ENCODE data around the gene NGFR.
A peak's percentile ranks its signal among the peaks of the same experiment; 100 is the strongest.

Gene NGFR

DNA sequence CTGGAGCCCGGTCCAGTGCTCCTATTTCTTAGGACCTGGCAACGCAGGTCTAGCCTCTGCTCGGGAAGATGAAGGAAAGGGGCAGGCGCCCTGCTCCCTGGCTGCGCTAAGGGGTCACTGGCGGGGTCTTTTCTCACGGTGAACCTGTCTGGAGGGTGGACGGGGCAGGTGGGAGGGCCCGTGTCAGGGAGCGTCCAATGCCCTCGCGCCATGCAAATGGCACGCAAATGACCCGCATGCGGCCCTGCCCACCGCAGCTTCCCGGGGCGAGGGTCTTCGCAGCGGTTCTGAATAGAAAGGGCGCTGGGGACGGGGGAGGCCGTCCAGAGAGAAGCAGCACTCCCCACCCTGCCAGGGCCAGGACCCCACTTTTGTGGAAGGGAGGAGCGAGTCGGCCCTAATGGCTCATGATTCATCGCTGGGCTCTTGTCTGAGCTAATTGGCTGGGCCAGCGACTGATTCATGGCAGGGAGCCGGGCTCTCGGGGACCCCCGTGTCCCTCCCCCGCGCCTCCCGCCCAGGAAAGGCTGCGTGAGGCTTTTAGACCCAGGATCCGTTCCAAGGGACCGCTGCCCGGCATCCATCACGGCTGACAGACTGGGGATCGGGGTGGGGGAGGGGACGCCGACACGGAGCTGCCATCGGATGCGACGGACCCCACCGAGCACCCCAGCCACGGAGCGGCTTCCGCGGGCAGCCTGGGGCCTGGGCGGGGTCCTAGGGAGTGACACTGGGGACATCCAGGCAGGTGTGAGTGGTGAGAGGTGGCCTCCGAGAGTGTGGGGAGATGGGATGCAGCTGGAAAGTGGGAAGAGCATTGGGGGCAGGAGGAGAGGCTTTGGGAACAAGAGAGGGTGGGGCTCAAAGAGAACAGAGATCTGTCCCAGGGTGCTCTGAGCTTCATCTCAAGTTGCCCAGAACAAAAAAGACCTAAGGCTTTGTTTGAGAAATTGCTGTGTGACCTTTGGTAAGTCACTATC lies 25.0 kb upstream of the NGFR start:
- no peak for DNase-seq (ENCODE audit: low read depth)

DNA sequence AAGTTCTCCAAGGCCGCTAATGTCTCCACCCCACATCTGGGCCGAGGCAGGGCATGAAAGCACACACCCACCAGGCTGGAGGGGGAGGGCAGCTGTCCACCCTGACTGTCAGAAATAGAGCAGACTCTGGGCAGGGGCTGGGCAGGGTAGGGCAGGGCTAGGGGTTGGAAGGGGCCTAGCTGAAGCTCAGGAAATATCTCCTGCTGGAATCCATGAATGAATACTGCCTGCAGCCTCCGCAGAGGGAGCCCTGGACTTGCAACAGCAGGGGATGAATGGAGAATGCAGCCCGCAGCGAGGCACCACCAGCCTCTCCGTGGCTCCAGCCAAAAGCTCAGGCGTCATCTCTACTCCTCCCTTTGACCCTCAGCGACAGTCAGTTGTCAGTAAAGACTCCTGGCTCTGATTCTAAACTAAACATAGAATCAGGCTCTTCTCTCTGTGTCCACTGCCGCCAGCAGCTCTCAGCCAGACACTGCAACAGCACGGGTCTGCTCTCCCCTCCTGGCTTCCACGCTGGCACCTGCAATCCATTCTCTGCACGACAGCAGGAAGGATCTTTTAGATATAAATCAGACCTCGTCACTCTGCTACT lies 23.9 kb upstream of the NGFR start:
- no peak for DNase-seq (ENCODE audit: low read depth)

DNA sequence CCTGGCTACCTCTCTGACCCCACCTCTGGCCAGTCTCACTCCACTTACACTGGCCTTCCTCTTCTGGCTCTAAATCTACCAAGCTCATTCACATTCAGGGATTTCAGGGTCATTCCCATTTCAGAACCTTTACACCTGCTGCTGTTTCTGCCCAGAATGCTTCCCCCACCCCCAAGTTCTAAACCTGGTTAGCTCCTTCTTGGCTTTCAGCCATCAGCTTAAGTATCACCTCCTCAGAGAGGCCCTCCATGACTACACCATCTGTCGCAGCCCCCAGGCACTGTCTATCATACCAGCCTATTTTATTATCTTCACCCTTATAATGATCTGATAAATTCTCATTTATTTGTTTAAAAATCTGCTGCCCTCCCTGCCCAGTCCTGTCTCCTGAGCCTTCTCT lies 23.3 kb upstream of the NGFR start:
- no peak for DNase-seq (ENCODE audit: low read depth)

DNA sequence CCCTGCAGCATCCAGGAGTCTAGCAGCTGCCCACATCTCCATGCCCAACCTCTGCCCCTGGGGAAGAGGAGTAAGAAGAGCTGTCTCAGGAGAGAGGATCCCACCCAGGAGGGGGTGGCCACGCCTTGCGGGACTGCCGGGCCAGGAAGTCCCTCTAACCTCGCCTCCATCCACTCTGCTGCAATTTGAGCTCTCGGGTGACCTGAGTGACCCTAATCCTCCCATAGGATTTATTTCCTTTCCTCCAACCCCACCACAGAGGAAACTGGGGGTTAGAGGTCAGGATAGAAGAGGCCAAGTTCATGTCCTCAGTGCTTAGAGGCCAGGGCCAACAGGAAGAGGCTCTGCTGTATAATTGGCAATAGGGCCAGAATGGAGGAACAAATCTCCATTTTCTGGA lies 22.6 kb upstream of the NGFR start:
- no peak for DNase-seq (ENCODE audit: low read depth)

DNA sequence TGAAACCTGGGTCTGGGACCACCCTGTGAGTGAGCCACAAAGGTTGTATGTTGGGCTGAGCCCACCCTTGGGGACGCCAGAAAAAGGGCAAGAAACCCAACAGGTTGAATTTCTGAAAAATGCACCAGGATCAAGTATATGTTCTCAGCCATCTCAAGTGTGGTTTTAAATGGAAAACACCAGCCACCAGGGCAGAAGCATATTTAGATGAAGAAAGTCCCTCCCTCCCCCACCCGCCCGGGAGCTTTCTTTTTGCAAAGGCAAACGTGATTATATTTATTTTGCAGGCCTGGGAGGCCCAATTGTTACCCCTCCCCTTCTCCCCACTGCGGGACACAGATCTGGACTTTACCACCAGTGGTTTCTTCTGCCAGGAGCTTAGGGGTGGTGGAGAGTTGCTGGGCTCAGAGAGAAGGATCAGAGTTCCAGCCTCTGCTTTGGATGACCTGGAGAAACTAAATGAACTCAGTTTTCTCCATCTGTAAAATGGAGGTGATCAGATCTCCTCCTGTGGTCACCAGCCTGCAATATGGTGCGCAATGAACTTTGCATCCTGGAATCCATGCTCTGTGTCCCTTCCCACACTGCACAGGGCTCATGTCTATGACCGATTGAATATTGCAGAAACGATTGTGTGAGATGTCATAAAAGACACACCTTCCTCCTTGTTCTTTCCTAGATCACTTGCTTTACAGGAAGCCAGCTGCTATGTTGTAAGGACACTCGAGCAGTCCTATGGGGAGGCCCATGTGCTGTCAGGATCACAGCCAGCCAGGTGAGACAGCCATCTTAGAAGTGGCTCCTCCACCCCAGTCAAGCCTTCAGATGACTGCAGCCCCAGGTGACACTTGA lies 21.0 kb upstream of the NGFR start:
- DNase-seq (ENCODE audit: low read depth) = no peak

DNA sequence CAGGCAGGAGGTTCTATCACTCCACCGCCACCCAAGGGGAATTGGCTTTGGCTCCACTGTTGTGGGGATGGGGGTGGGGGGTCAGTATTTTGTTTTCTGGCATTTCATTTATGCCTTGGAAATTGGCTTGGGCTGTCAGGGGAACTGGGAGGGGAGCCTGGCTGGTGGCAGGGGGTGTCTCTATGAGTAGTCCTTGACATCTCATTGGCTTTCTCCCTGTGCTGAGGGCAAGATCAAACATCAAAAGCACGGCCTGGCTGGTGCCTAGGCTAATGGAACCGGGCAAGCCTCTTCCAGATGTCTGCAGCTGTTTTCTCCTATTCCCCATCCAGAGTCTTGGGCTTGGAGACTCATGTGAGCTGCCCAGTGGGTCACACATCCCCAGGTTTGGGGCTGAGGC lies 17.4 kb upstream of the NGFR start:
- no peak for DNase-seq (ENCODE audit: low read depth)

DNA sequence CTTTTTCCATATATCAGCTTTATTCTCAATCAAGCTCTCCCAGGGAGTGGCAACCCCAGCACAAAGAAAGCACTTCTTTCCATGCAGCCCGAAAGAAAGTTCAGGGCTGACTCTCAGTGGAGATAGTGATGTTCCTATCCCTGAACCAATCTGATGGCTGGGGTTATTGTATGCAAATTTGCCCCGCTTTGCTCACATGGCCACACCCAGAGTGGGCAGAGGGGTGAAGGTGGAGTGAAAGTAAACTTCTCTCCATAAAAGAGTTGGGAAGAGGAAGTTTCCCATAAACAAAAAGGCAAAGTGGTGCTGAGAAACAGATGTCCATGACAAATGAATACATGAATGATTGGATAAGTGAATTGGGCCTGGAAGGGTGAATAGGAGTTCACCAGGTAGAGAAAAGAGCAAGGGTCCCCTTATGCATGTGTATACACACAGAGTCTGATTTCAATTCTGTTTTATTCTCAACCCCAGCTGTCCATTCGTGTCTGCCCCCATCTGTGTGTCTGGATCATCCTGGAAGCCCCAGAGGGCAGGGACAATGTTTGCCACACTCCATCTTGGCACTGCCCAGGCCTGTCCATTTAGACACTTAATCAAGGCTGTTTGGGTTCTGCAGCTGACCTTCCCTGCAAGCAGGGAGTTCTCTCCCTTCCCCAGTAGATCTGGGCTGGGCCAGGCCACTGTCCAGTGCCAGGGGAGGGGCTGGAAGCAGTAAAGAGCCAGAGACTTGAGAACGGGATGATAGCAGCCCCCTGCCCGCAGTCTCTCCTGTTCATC lies 14.1 kb upstream of the NGFR start:
- no peak for DNase-seq (ENCODE audit: low read depth)

DNA sequence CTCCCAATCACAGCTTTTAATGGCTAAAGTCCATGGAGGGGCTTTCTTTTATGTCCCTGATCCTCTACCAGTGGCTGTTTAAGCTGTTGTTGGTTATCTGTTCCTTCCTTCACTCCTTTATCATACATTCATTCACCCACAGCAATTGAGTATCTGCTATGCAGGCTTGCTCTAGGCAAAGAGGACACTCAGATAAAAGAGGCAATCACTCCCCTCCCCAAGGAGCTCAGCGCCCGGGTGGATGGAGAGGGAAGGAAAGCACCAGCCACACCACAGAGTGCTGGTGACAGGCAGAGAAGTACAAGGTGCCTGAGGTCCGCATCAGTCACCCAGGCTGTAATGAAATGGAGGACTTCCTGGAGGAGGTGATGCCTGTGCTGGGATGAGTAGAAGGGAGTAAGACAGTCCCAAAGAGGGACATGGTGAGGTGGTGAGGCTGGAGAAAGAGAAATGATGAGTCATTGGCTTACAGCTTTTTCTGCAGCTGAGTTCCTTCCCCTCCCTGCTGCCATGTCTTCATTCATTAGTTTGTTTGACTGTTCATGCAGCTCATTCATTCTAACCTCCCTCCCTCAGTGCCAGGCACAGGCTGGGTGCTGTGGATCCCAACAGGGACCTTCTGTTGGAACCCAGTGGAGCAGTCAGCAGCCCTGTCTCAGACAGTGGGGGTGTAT lies 12.8 kb upstream of the NGFR start:
- DNase-seq (ENCODE audit: low read depth) = no peak

DNA sequence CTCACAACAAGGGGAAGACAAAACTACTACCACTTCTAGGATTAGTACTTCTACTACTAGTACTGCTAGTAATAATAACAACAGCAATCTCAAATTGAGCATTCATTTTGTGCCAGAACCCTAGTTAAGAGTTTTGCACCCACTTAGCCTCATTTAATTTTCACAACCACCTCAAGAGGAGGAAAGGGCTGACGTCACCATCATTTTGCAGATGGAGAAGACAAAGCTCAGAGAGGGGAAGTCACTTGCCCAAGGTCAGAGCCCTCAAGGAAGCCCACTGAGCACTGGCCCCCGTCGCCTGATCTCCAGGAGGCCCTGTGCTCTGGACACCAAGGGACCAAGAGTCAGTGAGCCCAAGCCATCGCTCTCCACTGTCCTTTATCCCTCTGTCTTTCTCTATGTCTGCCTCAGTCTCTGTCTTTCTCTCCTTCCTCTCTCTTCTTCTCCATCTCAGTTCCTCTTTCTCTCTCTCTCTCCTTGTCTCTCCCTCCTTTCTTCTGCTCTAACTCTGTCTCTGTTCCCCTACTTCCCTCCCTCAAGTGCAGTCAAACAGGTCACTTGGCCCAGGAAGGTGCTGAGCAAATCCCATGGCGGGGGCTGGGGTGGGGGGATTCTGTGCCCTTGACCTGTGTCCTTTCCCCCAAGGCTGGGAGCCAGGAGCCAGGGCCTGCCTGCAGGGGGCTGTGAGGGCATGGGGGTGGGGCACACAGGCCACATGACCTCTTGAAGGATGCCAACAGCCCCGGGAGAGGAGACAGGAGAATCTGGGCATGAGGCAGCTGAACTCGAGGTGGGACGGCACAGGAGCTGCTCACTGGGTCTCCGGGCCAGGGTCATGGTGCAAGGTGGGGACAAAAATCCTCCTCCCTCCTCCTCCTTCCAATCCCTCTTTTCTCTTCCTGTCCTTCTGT lies 11.2 kb upstream of the NGFR start:
- DNase-seq (ENCODE audit: low read depth) = no peak

DNA sequence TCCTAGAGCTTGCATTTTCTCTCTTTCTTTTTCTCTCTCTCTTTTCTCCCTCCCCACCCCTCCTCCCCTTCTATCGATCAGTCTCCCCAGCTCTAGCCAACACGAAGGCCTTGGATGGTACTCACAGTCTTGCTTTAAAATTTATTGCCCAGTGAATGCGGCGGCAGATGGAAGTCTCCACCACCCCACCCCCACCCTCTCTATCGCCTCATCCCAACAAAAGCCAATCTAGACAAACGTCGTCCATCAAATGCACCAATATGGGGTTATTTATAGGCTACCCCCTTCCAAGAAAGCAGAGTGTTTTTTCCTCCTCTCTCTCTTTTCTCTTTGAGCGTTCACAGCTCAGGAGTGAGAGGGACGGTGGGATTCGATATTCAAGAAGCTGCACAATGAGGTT lies 10.5 kb upstream of the NGFR start:
- no peak for DNase-seq (ENCODE audit: low read depth)

DNA sequence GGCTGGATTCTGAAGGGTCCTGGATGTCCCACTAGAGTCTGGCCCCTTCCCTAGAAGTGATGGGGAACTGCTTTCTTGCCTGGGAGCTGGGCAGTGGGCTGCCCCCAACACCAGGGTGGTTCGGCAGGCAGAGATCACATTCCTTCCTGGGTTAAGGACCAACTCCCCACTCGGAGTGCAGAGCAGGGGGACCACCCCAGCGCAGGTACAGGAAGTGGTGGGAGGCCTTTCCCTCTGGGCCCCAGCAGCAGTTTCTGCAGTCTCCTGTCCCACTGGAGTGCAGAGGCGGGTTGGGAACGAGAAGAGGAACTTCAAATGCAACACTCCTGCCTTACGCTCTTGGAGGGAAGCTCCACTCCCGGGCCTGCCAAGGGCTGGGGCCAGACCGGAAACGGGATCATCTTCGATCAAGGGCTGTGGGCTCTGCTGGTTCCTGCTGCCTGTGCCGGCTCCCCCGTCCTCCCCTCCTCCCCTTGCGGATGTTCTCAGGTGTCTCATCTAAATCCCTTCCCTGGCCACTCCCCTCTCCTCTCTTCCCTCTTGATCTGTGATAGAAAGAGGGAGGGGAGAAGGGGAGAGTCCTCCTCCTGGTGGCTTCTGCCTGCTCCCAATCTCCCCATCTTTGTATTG lies 9.0 kb upstream of the NGFR start:
- DNase-seq (ENCODE audit: low read depth) = no peak

DNA sequence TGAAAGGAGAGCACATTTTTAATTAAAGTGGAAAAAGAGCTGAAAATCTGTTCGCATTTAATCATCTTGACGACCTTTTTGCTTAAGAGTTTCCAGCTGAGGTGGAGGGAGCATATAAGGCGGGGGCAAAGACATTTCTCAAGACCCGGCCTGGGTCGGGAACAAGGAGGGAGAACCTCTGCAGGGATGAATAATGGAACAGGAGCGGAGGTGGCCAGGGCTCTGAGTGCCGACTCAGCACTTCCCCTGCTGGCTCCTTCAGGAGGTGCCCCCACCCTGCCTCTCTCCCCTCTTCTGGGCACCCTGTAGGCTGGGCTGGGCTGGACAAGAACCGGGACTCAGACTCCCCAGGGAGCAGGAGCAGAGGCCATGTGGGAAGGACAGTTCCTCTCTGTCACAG lies 7.9 kb upstream of the NGFR start:
- DNase-seq (ENCODE audit: low read depth) = no peak

DNA sequence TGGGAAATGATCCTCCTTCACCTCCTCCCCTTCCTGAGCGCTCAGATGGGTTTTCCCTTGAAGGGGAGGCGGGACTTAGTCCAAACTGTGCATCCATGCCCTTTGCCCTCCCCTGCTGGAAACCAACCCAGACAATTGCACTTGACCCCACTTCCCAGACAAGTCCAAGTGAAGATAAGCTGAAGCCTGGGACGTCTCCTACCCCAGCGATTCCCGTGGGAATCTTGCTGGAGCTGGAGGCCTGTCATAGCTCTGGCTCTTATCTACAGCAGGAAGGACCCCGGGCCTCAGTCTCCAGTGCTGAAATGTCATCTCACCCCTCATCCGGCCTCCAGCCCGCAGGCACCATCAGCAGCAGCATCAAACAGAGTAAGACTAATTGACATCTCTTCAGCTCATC lies 6.5 kb upstream of the NGFR start:
- no peak for DNase-seq (ENCODE audit: low read depth)

DNA sequence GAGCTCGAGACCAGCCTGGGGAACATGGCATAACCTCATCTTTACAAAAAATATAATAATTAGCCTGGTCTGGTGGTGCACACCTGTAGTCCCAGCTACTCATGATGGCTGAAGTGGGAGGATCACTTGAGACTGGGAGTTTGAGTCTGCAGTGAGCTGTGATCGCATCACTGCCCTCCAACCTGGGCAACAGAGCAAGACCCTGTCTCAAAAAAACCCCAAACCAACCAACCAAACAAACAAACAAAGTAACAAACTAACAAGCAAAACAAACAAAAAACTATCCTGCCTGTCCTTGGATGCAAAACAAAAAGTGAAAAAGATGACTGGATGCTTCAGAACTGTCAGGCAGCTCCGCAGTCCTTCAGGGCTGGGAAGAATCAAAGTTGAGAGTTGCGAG lies 5.7 kb upstream of the NGFR start:
- DNase-seq (ENCODE audit: low read depth) = no peak

DNA sequence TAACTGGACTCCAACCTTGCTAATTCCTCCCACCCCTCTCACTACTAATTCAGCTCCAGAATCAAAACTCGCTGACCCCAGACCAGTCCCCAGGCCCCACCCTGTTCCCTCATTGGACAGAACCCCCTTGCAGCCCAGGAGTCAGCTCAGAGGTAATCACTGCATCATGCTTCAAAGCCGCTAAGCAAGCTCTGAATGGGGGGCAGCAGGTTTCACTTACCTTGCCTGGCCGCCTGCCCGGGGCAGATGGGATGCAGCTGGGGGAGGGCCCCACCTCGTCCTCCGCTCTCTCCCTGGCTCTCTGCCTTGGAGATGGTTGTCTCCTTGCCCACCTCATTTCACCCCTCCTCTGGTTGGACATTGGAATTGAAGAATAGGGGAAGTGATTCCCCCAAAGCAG lies 4.8 kb upstream of the NGFR start:
- DNase-seq (ENCODE audit: low read depth) = no peak

DNA sequence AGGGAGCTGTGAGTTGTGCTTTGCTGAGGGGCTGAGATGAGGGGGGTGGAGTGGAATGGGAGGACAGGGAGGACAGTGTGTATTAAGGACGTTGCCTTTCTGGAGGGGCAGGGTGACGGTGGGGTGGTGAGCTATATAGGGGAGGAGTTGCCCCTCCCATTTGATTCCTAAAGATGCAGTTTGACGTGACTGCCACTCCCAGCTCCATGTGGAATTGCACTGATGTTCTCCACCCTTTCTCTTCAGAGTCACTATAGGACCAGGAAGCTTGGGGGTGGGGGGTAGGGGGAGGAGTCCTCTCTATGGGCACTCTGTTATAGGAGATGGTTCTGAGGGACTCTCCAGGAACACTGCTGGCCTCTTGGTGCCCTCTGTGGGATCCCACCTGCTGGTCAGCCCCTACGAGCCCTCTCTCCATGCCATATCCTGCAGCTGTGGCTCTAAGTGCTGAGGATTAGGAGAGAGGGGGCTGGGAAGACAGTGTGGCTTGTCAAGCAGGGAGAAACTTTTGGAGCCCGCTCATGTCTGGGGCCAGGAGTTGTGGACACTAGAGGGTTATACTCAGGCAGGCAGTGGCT lies 3.8 kb upstream of the NGFR start:
- no peak for DNase-seq (ENCODE audit: low read depth)

DNA sequence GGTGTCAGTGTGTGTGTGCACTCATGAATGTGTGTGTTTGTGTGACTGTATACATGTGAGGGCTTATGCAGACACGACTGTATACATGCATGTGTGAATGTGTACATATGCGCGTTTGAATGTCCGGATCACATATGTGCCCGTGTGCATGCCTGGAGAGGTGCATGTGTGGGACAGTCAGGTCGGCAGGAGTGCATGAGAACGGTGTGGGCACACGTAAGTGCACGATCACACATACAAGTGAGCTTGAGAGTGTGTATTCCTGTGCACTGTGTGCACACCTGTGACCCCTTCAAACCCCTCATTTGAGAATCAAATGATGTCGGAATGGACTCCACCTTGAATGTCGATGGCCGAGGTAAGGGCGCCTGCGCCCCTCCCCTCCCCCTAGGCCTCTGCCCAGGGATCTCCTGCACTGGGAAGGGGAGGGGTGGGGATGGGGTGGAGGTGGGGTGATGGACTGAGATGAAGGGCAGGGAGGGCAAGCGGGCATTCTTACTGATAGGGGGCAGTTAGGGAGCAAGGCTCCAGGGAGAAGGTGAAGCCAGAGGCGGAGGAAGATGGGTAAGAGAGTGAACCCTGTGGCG lies 601 bp upstream of the NGFR start:
- no peak for DNase-seq (ENCODE audit: low read depth)

DNA sequence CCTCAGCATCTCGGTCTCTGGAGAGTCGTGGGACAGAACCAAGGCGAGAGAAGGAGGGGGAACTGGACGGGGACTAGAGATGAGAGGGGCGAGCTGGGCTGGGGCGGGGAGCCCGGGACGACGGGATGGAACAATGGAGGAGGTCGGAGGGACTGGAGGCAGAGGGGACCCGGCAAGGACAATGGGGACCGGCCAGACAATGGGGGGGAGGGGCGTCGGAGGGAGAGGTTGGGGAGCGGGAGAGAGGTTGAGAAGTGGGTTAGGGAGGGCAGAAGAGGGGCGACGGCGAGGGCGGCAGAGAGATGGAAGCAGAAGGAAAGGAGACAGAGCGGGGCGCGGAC lies 719 bp downstream of the NGFR start:
- no peak for DNase-seq (ENCODE audit: low read depth)

DNA sequence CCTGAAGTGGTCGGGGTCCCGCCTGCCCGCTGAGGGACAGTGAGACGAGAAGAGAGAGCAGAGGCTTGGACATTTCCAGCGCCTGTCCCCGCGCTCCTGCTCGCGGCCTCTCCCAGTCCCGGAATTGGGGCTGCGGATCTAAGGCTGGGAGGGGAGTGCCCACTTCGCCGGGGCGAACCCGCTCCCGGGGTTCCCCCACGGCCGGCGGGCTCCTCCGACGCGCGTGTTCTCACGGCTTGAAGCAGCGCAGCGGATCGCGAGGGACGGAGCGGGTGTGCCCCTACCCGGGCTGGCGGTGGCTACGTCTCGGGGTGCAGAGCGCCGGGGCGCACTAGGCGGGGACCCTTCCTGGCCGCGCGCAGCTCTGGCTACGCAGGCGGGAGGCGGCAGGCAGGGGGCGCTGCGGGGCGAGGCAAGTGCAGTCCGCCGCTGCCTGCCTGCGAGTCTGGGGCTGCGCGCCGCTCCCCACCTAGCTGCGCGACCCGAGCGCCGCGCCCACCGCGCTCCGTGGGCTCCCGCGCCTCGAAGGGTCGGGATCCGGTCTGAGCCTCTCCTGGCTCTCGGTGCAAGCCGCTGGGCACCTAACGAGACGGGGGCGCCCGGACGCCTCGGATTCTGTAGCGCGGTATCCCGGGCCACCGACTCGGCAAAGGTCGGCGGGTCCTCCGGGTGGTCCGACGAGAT lies 1.2 kb downstream of the NGFR start:
- peak; percentile 88 for DNase-seq (ENCODE audit: low read depth)

Data from activated T-cell treated with anti-CD3 and anti-CD28 coated beads for 1 hour (primary cell).